Measurements from ENCODE around the gene MTMR1.

Gene MTMR1

DNA sequence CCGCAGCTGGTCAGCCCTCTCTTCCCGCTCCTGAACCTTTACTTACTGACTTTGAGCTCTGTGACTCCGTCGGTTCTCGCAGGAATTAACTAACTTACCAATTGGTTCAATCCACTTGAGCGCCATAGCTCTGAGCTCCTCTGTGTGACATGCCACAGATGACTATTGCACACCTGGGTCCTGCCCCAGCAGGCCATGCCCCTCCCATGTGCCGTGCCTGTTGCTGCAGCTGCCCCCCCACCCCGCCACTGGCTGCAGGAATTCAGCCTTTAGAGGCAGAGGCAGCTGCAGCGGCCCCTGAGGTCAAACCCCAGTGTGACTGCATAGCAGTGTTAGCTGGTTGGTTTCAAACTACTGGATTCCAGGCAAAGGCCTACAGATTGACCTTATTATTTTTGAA lies 70.6 kb downstream of the MTMR1 start:
- TF ChIP-seq, protein P1, sequence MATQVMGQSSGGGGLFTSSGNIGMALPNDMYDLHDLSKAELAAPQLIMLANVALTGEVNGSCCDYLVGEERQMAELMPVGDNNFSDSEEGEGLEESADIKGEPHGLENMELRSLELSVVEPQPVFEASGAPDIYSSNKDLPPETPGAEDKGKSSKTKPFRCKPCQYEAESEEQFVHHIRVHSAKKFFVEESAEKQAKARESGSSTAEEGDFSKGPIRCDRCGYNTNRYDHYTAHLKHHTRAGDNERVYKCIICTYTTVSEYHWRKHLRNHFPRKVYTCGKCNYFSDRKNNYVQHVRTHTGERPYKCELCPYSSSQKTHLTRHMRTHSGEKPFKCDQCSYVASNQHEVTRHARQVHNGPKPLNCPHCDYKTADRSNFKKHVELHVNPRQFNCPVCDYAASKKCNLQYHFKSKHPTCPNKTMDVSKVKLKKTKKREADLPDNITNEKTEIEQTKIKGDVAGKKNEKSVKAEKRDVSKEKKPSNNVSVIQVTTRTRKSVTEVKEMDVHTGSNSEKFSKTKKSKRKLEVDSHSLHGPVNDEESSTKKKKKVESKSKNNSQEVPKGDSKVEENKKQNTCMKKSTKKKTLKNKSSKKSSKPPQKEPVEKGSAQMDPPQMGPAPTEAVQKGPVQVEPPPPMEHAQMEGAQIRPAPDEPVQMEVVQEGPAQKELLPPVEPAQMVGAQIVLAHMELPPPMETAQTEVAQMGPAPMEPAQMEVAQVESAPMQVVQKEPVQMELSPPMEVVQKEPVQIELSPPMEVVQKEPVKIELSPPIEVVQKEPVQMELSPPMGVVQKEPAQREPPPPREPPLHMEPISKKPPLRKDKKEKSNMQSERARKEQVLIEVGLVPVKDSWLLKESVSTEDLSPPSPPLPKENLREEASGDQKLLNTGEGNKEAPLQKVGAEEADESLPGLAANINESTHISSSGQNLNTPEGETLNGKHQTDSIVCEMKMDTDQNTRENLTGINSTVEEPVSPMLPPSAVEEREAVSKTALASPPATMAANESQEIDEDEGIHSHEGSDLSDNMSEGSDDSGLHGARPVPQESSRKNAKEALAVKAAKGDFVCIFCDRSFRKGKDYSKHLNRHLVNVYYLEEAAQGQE (IDR thresholded peaks at IDR 0.05; ENCODE audit: insufficient read depth in 1 of 2, low read depth in 2 of 2, low read length in 2 of 2), result no peak
- TF ChIP-seq TAF1 (IDR thresholded peaks at IDR 0.05; ENCODE audit: borderline replicate concordance, insufficient read depth, low read length) (no peak), SIN3A (IDR thresholded peaks at IDR 0.05; ENCODE audit: borderline replicate concordance, insufficient read depth, low read length) (no peak), POLR2AphosphoS5 (IDR thresholded peaks at IDR 0.05; ENCODE audit: low read depth, low read length) (no peak), FOXP2 (optimal IDR thresholded peaks at IDR 0.05; ENCODE audit: borderline replicate concordance, extremely low read depth, extremely low read length, insufficient read depth) (no peak)

DNA sequence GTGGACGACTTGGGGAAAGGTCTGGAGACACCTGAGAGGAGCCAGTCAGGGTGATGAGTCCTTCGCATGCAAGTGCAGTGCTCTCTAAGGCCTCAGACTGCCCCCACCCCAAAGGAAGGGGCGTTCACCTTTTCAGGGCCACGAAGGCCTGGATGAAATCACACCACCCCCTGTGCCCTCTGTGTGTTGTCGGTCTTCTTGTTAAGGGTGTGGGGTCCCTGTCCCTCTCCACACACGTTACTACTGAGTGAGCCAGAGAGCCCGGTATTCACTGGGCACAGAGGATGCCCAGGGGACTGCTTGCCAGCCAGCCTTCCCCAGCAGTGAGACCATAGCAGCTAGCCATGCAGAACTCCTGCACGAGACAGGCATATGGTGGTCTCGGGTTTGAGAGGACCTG lies 72.0 kb downstream of the MTMR1 start:
- no peak for TF ChIP-seq POLR2AphosphoS5 (IDR thresholded peaks at IDR 0.05; ENCODE audit: low read depth, low read length)
- TF ChIP-seq SIN3A (IDR thresholded peaks at IDR 0.05; ENCODE audit: borderline replicate concordance, insufficient read depth, low read length), result no peak
- TF ChIP-seq TAF1 (IDR thresholded peaks at IDR 0.05; ENCODE audit: borderline replicate concordance, insufficient read depth, low read length), result no peak
- TF ChIP-seq, protein P1 (IDR thresholded peaks at IDR 0.05; ENCODE audit: insufficient read depth in 1 of 2, low read depth in 2 of 2, low read length in 2 of 2), result no peak

DNA sequence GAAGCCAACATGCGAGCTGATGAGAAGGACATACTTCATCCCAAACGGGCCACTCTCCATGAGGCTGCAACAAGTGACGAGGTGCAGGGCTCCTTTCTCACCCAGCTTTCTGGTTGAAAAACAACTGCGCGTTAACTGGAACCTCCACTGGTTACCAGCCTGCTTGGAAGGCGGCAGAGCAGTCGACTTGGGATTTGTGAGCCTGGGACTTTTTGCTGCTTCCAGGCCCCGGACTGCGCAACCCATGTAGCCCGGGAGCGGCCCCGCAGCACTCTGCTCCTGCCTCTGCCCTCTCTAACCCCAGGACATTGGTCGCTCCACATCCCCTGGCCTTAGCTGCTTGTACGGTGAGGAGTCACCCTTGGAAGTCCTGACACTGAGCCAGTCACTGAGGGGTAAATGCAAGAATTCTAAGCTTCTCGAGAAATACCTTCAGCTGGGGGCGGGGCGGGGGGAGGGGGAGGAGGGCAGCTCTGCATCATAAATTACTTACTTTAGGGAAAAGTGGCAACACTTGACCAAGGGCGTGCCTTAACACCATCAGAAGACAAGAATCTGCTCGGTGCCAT lies 72.7 kb downstream of the MTMR1 start:
- TF ChIP-seq FOXP2 (optimal IDR thresholded peaks at IDR 0.05; ENCODE audit: borderline replicate concordance, extremely low read depth, extremely low read length, insufficient read depth) (no peak), SIN3A (IDR thresholded peaks at IDR 0.05; ENCODE audit: borderline replicate concordance, insufficient read depth, low read length) (no peak), POLR2AphosphoS5 (IDR thresholded peaks at IDR 0.05; ENCODE audit: low read depth, low read length) (no peak), TAF1 (IDR thresholded peaks at IDR 0.05; ENCODE audit: borderline replicate concordance, insufficient read depth, low read length) (no peak)
- TF ChIP-seq, protein P1 (IDR thresholded peaks at IDR 0.05; ENCODE audit: insufficient read depth in 1 of 2, low read depth in 2 of 2, low read length in 2 of 2), result no peak

DNA sequence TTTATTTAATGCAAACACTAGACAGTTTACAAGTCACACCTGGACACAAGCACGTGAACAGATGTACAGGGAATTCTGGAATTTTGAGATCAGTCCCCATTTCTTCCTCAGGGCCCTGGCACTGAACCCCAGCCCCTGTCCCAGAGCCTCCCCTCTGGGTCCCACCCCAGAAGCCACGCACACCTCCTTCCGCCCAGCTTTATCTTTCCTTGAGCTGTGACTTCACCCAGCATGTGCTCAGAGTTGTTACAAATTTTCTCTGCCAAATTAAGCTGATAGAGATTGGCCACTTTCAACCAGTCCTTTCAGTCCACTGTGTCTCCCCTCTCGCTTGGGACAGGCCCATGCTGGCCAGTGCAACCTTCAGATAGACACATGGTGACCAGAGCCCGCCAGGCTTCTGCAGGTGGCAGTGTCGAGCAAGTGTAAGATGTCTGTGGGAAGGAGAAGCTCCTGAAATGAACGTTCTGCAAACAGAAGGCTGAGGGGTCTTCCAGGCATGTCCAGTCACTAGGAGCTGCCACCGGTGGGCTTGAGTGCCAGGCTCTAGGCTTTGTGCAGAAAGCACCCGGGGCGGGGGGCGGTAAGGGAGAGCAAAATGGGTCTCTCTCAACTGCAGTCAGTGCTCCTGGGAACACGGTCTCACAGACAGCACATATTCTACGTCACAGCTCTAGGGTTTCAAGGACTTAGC lies 73.3 kb downstream of the MTMR1 start:
- TF ChIP-seq, protein P1 (IDR thresholded peaks at IDR 0.05; ENCODE audit: insufficient read depth in 1 of 2, low read depth in 2 of 2, low read length in 2 of 2), result no peak
- TF ChIP-seq TAF1 (IDR thresholded peaks at IDR 0.05; ENCODE audit: borderline replicate concordance, insufficient read depth, low read length) (no peak), FOXP2 (optimal IDR thresholded peaks at IDR 0.05; ENCODE audit: borderline replicate concordance, extremely low read depth, extremely low read length, insufficient read depth) (no peak), POLR2AphosphoS5 (IDR thresholded peaks at IDR 0.05; ENCODE audit: low read depth, low read length) (no peak), SIN3A (IDR thresholded peaks at IDR 0.05; ENCODE audit: borderline replicate concordance, insufficient read depth, low read length) (no peak)
